ENCODE data around the gene HSD17B4. TPM values are rescaled to one million over a fixed set of nuclear protein-coding genes. Genes with fewer than 3 reads are reported as not detected.

Gene HSD17B4
- total RNA-seq, 1 experiment from 2014 or later: 142 TPM

Other genes starting within 250 kb of the HSD17B4 start
- gene TNFAIP8, start 96.5 kb upstream of the HSD17B4 start, total RNA-seq (2021; ENCODE audit: unreplicated experiment): 18.4 TPM
- gene FAM170A, start 177.1 kb downstream of the HSD17B4 start, total RNA-seq (2021; ENCODE audit: unreplicated experiment): 0.39 TPM

All from HCT116 (cell line).